HG02970 (cell line): ENCODE measurements around the gene GNL1.
"Not testable (repeated sequence)": the region's sequence is repeated elsewhere in the genome, so short reads cannot be mapped to it uniquely, and the experiment has no call there.

ENCODE experiments used
- ATAC-seq: cut with Tn5 transposase; IDR thresholded peaks from one replicate; pipeline ENCODE4 v1.9.1; 2021; ENCODE audit warnings: mild to moderate bottlenecking, moderate library complexity, moderate number of reproducible peaks; ENCODE audit not compliant: unreplicated experiment, low FRiP score

GNL1 gene

DNA sequence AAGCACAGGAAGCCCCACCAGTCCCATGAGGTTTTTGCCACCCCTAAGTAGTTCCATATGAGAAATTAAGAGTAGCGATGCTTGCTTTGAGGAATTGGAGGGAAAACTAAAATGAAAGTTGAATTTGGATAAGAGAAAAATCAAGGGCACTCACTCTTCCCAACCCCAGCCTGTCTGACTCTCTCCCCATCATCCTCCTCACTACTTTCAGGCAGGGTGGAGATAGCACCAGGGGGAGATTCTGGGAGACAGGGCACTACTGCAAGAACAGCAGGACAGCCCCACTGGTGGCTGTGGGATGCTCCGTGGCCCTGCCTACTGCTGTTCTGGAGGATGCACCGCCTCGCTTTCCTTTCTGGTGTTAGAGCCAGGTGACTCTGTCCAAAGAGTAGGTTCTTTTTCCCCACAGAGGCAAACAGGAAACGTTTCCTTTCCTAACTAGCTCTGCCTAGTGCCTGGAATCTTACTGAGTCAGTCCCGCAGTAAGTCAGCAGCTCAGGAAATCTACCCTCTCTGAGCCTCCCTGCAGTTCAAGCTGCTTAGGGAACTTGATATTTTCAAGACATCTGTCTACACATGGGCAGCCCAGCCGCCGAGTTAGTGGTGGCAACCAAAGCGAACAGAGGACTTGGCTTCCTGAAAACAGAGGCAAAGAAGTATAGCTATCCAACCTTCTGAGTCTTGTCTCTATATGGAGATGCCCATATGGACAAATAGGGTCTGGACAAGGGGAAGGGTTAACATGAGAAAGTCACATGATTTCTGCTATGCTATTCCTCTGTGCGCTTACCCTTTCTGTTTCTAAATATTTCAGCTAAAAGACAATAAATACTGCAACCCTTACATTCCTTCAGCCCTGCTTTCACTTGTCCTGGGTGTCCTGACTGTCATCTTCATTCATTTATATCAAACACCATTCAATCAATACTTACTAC is 55.6 kb downstream of the GNL1 start:
- ATAC-seq, result no peak

DNA sequence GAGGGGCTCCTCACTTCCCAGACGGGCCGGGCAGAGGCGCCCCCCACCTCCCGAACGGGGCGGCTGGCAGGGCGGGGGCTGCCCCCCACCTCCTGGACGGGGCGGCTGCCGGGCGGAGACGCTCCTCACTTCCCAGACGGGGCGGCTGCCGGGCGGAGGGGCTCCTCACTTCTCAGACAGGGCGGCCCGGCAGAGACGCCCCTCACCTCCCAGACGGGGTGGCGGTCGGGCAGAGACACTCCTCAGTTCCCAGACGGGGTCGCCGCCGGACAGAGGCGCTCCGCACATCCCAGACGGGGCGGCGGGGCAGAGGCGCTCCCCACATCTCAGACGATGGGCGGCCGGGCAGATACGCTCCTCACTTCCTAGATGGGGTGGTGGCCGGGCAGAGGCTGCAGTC is 57.6 kb downstream of the GNL1 start:
- not testable (repeated sequence) for ATAC-seq

DNA sequence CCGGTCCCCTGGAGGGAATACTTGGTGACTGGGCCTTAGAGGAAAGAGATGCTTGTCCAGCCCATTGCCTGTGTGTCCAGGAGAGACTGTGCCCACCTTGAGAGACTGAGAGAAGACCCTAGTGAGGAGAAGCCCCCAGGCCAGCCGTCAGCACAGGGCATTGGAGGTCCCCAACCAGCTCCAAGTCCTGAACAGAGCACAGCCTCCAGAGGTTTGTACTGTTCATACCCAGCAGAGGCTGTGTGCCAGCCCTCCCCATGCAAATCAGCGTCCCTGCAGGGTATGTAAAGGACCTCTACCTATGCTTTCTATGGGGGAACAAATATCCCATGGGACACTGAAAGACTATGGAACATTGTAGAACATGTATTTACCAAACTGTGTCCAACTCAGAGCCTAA is 58.6 kb downstream of the GNL1 start:
- ATAC-seq, result no peak

DNA sequence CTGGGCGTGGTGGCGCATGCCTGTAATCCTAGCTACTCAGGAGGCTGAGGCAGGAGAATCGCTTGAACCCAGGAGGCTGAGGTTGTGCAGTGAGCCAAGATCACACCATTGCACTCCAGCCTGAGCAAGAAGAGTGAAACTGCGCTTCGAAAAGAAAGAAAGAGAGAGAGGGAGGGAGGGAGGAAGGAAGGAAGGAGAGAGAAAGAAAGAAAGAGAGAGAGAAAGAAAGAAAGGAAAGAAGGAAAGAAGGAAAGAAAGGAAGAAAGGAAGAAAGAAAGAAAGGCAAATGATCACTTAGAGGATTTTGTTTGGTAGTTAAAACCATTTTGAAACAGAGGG is 59.1 kb downstream of the GNL1 start:
- not testable (repeated sequence) for ATAC-seq

DNA sequence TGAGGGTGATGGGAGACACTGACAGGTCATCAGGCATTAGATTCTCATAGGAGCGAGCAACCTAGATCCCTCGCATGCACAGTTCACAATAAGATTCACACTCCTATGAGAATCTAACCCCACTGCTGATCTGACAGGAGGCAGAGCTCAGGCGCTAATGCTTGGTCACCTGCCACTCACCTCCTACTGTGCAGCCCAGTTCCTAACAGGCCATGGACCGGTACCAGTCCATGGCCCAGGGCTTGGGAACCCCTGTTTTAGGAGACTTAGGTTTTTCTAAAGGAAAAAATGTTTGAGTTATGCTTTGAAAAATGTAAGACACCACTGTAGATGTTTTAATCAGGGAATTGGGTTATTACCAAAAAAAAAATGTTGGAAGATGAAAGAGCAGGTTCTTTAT is 60.3 kb downstream of the GNL1 start:
- ATAC-seq, result no peak

DNA sequence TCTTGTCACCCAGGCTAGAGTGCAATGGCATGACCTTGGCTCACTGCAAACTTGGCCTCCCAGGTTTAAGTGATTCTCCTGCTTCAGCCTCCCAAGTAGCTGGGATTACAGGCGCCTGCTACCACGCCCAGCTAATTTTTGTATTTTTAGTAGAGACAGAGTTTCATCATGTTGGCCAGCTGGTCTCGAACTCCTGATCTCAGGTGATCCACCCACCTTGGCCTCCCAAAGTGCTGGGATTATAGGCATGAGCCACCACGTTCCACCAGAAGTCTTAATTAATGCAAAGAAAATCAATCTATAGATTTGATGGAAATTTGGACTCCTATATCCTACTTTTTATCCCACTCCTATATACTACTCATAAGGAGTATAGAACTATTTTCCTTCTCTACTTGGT is 61.2 kb downstream of the GNL1 start:
- not testable (repeated sequence) for ATAC-seq

DNA sequence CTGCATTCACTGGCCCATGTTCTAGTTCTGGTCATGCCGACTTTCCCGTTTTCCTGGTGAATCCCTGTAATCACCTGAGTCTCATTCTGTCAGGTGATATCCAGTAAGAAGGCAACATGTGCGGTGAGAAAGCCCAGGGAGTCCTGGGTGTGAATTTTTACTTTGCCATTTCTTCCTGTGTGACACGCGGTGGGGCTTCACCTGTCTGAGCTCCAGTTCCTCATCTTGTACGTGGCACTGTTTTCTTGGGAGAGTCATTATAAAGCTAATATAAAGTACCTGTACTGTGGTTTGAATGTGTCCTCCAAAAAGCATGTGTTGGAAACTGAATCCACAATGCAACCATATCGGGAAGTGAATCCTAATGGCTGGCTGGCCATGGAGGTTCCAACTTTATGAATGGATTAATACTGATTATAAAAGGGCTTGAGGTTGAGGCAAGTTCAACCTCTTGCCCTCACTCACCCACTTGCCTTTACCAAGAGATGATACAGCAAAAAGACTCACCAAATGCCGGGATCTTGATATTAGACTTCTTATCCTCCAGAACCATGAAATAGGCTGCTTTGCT is 61.9 kb downstream of the GNL1 start:
- no peak for ATAC-seq

DNA sequence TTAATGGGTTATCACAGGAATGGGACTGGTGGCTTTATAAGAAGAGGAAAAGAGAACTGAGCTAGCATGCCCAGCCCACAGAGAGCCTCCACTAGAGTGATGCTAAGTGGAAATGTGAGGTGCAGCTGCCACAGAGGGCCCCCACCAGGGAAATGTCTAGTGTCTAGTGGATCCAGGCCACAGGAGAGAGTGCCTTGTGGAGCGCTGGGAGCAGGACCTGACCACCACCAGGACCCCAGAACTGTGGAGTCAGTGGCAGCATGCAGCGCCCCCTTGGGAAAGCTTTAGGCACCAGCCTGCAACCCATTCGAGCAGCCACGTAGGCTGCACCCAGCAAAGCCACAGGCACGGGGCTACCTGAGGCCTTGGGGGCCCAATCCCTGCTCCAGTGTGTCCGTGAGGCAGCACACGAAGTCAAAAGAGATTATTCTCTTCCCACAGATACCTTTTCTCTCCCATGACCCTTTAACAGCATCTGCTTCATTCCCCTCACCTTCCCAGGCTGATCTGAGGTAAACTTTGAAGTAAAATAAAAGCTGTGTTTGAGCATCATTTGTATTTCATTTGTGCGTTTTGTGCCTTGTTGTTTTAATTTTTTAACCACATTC is 62.5 kb downstream of the GNL1 start:
- no peak for ATAC-seq

DNA sequence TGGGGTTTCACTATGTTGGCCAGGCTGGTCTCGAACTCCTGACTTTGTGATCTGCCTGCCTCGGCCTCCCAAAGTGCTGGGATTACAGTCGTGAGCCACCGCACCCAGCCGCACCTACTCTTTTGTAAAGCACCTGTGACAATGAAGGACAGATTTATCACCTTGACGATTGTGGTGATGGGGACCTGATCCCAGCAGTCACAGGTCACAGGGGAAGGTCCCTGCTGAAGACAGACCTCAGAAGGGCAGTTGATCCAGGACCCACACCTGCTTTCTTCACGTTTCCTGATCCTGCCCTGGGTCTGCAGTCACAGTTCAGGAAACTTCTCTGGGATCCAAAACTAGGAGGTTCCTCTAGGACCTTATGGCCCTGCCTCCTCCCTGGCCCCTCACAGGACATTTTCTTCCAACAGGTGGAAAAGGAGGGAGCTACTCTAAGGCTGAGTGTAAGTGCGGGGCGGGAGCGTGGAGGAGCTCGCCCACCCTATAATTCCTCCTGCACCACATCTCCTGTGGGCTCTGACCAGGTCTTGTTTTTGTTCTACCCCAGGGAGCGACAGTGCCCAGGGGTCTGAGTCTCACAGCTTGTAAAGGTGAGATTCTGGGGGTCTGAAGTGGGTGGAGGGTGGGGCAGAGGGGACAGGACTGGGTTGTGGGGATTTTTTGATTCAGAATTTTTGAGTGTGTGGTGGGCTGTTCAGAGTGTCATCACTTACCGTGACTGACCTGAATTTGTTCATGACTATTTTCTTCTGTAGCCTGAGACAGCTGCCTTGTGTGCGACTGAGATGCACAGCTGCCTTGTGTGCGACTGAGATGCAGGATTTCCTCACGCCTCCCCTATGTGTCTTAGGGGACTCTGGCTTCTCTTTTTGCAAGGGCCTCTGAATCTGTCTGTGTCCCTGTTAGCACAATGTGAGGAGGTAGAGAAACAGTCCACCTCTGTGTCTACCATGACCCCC is 64.0 kb downstream of the GNL1 start:
- no peak for ATAC-seq
